Karpas-422 (cell line): ENCODE measurements around the gene LYSMD3. TPM values are rescaled to one million over a fixed set of nuclear protein-coding genes. Genes with fewer than 3 reads are reported as not detected.

Source experiments
- DNase-seq: peaks from one replicate; pipeline ENCODE4 v3.0.0-alpha.2; 2015
- H2AFZ ChIP-seq: fragments of 200-600 bp; sonication (generic); 2 replicates; pipeline ENCODE4 v1.6.1; 2014; ENCODE audit warnings: antibody characterized with exemption, low read length, mixed read lengths
- H3K27ac ChIP-seq: fragments of 200-600 bp; sonication (generic); 2 replicates; pipeline ENCODE4 v1.5.1; 2014; ENCODE audit warnings: mild to moderate bottlenecking, low read length, moderate library complexity
- H3K27me3 ChIP-seq: fragments of 200-600 bp; sonication (generic); 2 replicates; pipeline ENCODE4 v1.6.1; 2014; ENCODE audit warnings: low read length, mixed read lengths
- H3K36me3 ChIP-seq: fragments of 200-600 bp; sonication (generic); 2 replicates; pipeline ENCODE4 v1.6.1; 2014; ENCODE audit warnings: low read length, mixed read lengths; ENCODE audit not compliant: insufficient read depth
- H3K4me1 ChIP-seq: fragments of 200-600 bp; sonication (generic); 2 replicates; pipeline ENCODE4 v1.6.1; 2014; ENCODE audit warnings: mild to moderate bottlenecking, low read length, mixed read lengths
- H3K4me2 ChIP-seq: fragments of 200-600 bp; sonication (generic); 2 replicates; pipeline ENCODE4 v1.6.1; 2014; ENCODE audit warnings: low read length, low read depth, mild to moderate bottlenecking; ENCODE audit not compliant: poor library complexity, severe bottlenecking
- H3K4me3 ChIP-seq: fragments of 200-600 bp; sonication (generic); 2 replicates; pipeline ENCODE4 v1.5.1; 2014; ENCODE audit warnings: mild to moderate bottlenecking, antibody characterized with exemption, low read length, mixed read lengths
- H3K79me2 ChIP-seq: fragments of 200-600 bp; sonication (generic); 2 replicates; pipeline ENCODE4 v1.6.1; 2014; ENCODE audit warnings: mild to moderate bottlenecking, low read length, mixed read lengths
- H3K9ac ChIP-seq: fragments of 200-600 bp; sonication (generic); 2 replicates; pipeline ENCODE4 v1.6.0; 2014; ENCODE audit warnings: low read length
- H3K9me2 ChIP-seq: fragments of 200-600 bp; sonication (generic), shearing (Covaris generic); replicated peaks from 2 replicates; pipeline ENCODE4 v1.6.0; 2014; ENCODE audit warnings: mild to moderate bottlenecking, low read length, moderate library complexity; ENCODE audit not compliant: insufficient read depth
- H3K9me3 ChIP-seq: fragments of 300-700, 200-600 bp; sonication (generic); 2 replicates; pipeline ENCODE4 v1.6.1; 2014; ENCODE audit warnings: low read length, mixed read lengths
- H4K20me1 ChIP-seq: fragments of 200-600 bp; sonication (generic); 2 replicates; pipeline ENCODE4 v1.6.1; 2014; ENCODE audit warnings: mild to moderate bottlenecking, antibody characterized with exemption, low read length, low read depth; ENCODE audit not compliant: insufficient read depth
- total RNA-seq: library from RNA; depleted of rRNA; stranded (reverse); fragments of >200 nt; shearing (Covaris generic); gene quantifications from 2 replicates; pipeline ENCODE4 v1.2.3, GENCODE V29; 2014; ENCODE audit warnings: low replicate concordance; rRNA removed

The LYSMD3 gene
- total RNA-seq, 1 experiment from 2014 or later = 18.5 TPM

DNA sequence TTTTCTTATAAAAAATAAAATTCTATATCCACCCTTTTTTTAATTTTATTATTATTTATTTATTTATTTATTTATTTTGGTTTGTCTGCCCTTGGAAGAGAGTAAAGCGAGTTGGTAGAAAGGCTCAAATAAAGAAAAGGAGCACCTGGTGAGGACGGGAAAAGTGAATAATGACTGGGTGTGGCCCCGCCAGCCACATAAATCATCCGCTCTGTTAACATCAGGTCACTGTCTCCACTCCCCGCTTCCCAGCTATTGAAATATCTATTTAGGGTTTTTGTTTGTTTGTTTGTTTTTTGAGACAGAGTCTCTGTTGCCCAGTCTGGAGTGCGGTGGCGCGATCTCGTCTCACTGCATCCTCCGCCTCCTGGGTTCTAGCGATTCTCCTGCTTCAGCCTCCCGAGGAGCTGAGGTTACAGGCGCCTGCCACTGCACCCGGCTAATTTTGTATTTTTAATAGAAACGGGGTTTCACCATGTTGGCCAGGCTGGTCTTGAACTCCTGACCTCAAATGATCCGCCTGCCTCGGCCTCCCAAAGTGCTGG, 53.9 kb downstream of the LYSMD3 start:
- no peak for DNase-seq
- H2AFZ ChIP-seq = no peak overlapping the region
- H3K4me1 ChIP-seq = peaks cover 40% of the 10 kb centered on the region
- no peak overlapping the region for H3K27ac ChIP-seq
- H3K9me3 ChIP-seq = no peaks in the 10 kb centered on the region
- peaks cover 26% of the 10 kb centered on the region for H3K36me3 ChIP-seq
- H4K20me1 ChIP-seq = no peaks in the 10 kb centered on the region
- H3K27me3 ChIP-seq = no peaks in the 10 kb centered on the region
- H3K79me2 ChIP-seq = peaks cover 98% of the 10 kb centered on the region
- peak overlapping the region; percentile 89 for H3K4me2 ChIP-seq
- H3K4me3 ChIP-seq = peak overlapping the region; percentile 97
- H3K9me2 ChIP-seq = no peaks in the 10 kb centered on the region
- H3K9ac ChIP-seq = peak overlapping the region; percentile 95

DNA sequence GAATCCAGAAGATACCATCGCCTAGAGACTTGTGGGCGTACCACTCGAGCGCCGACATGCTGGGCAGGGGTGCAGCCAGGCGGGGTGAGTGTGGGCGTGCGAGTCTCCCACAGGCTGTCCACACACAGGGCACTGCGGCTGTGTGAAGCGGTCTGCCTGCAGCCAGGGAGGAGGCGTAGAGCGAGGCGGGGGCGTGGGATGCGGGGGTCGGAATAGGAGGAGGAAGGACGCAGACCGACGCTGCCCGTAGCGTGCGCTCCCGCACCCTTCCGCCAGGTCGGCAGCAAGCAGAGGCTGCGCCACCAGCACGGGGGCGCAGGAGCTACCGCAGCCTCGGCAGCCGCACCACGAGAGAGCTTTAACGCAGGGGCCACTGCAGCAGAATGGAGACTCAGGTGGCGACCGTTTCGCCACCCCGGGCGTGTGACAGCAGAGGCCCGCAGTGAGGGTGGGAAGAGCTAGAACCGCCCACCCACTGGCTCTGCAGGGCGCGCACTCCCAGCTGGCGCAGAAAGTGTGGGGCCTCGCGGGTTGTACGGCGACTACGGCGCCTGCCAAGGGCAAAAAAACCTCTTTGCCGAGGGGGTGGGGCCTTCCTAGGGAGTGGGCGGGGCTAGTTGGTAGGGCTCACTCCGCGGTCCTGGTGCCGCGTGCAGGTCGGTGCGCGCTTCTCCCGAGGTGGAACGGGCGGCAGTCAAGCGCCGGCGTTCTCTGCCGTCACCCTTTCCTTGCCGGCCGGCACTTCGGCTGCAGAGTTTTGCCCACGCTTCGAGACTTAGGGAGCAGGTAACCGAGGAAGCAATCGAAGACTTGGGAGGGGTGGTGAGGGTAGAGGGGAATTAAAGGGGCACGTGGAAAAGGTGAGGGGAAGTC, 54.9 kb downstream of the LYSMD3 start, which contains the start of the genes MBLAC2 and POLR3G:
TSS of gene MBLAC2 (minus strand) at position 537 of the 873 bp plus-strand sequence. CDS start at position 58, 479 bp downstream.
TSS of gene POLR3G (plus strand) at position 630 of the 873 bp plus-strand sequence. CDS start 10,704 bp downstream, outside the sequence.
- Histone ChIP-seq H2AFZ (peak within 1 kb of the TSS; percentile 66; the same call in 1 of the 2 replicates), H3K36me3 (peaks cover 21% of the 10 kb centered on the region), H3K27me3 (no peaks in the 10 kb centered on the region), H4K20me1 (no peaks in the 10 kb centered on the region), H3K27ac (peak within 1 kb of the TSS; percentile 70), H3K9ac (peak within 1 kb of the TSS; percentile 95), H3K4me2 (peak within 1 kb of the TSS; percentile 89), H3K9me2 (no peaks in the 10 kb centered on the region), H3K9me3 (no peaks in the 10 kb centered on the region), H3K4me3 (peak within 1 kb of the TSS; percentile 97), H3K4me1 (peaks cover 40% of the 10 kb centered on the region), H3K79me2 (peaks cover 98% of the 10 kb centered on the region)
- peak; percentile 97 for DNase-seq

DNA sequence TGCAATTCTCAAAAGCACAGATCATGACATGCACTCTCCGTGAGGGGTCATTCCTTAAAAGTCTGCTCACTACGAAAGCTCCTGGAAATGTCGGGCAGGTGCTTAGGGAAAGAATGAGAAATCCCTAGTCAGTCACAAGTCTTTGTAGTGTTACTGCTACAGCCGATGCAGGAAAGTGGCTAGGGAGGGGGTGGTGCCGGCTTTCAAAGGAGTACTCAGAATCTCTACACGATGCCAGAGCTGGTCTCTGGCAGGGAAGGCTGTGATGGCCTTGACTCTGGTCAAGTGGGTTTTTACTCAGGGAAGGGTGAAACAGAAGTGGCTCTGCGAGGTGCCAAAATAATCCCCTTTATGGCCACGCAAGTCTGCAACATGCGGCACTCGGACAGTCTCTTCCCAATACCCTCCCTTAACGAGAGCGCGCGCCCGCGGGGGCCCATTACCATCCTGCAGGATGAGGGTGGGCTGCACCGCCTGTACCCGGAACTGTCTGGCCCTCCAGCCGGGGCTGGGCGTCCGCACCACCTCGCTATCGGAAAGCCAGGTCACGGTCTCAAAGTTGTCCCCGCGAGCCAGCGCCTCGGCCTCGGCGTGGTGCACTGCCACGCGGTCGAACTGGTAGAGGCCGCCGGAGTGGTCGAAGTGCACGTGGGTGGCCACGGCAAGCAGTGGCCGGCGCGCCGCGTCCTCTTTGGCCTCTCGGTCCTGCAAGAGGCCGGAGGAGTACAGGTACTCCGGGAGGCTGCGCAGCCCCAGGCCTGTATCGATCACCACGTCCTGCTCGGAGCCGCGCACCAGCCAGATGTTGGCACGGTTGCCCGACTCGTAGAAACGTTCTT, 55.8 kb downstream of the LYSMD3 start:
- peak overlapping the region; percentile 89 for H3K4me2 ChIP-seq
- H3K4me1 ChIP-seq = peaks cover 40% of the 10 kb centered on the region
- H2AFZ ChIP-seq = peak overlapping the region; percentile 66; the same call in 1 of the 2 replicates
- H3K4me3 ChIP-seq = peak overlapping the region; percentile 97
- peaks cover 94% of the 10 kb centered on the region for H3K79me2 ChIP-seq
- no peaks in the 10 kb centered on the region for H3K9me3 ChIP-seq
- DNase-seq = peak; percentile 68
- H3K27me3 ChIP-seq = no peaks in the 10 kb centered on the region
- peak overlapping the region; percentile 70 for H3K27ac ChIP-seq
- peaks cover 16% of the 10 kb centered on the region for H3K36me3 ChIP-seq
- H3K9ac ChIP-seq = peak overlapping the region; percentile 95
- H4K20me1 ChIP-seq = no peaks in the 10 kb centered on the region
- no peaks in the 10 kb centered on the region for H3K9me2 ChIP-seq

DNA sequence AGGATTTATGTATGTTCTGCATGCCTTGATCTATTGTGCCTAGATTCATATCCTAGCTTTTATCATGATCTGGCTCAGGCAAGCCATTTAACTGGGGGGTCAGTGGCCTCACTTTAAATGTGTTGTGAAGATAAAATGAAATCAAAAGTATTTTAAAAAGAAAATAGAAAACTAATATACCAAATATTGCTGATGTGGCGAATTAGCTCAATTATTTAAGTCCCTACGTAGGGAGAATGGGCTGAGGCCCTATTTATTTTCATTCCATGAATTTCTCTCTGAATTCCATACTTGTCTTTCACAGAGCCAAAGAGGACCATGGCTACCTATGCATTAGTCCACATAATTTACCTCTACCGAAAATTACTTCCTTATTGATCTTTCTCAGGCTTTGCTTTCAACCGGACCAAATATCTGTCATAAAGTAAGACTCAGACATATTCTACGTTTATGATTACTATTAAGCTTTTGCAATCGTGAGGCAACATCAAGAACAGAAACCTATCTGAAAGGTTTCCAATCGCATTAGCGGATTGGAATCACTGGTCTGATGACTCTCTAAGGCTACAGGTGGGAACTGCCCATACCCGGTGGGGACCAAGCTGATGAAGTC, 56.5 kb downstream of the LYSMD3 start:
- peaks cover 90% of the 10 kb centered on the region for H3K79me2 ChIP-seq
- peak overlapping the region; percentile 97 for H3K4me3 ChIP-seq
- peaks cover 11% of the 10 kb centered on the region for H3K36me3 ChIP-seq
- H3K9me3 ChIP-seq = no peaks in the 10 kb centered on the region
- no peaks in the 10 kb centered on the region for H3K27me3 ChIP-seq
- DNase-seq = peak; percentile 47
- no peaks in the 10 kb centered on the region for H3K9me2 ChIP-seq
- H3K27ac ChIP-seq = peak overlapping the region; percentile 70; the same call in 1 of the 2 replicates
- peak overlapping the region; percentile 95 for H3K9ac ChIP-seq
- peaks cover 38% of the 10 kb centered on the region for H3K4me1 ChIP-seq
- no peaks in the 10 kb centered on the region for H4K20me1 ChIP-seq
- peak overlapping the region; percentile 4; the same call in 1 of the 2 replicates for H2AFZ ChIP-seq
- H3K4me2 ChIP-seq = peak overlapping the region; percentile 89

Other genes with a start within 250 kb of the LYSMD3 start
- 54.7 and 55.4 TPM in 2 replicates for gene CETN3, start 119.8 kb downstream of the LYSMD3 start, total RNA-seq
- 8.3 and 18.0 TPM in 2 replicates for gene MBLAC2, start 54.8 kb downstream of the LYSMD3 start, total RNA-seq
- gene POLR3G, start 54.7 kb downstream of the LYSMD3 start, total RNA-seq = 32.9 and 62.5 TPM in 2 replicates
- 0.04 TPM in 1 of 2 replicates, not detected in the other for gene ADGRV1, start 29.2 kb upstream of the LYSMD3 start, total RNA-seq